Fibroblast of the conjunctiva (primary cell): ENCODE data around the gene SEMA4C.

ENCODE experiments used
- DNase-seq: peaks from one replicate; pipeline ENCODE4 v3.0.0-alpha.2; 2010; ENCODE audit warnings: low read depth

The SEMA4C gene, protein sequence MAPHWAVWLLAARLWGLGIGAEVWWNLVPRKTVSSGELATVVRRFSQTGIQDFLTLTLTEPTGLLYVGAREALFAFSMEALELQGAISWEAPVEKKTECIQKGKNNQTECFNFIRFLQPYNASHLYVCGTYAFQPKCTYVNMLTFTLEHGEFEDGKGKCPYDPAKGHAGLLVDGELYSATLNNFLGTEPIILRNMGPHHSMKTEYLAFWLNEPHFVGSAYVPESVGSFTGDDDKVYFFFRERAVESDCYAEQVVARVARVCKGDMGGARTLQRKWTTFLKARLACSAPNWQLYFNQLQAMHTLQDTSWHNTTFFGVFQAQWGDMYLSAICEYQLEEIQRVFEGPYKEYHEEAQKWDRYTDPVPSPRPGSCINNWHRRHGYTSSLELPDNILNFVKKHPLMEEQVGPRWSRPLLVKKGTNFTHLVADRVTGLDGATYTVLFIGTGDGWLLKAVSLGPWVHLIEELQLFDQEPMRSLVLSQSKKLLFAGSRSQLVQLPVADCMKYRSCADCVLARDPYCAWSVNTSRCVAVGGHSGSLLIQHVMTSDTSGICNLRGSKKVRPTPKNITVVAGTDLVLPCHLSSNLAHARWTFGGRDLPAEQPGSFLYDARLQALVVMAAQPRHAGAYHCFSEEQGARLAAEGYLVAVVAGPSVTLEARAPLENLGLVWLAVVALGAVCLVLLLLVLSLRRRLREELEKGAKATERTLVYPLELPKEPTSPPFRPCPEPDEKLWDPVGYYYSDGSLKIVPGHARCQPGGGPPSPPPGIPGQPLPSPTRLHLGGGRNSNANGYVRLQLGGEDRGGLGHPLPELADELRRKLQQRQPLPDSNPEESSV

GRCh38 chr2:96869822-96870625, at the start of gene SEMA4C:
Gene SEMA4C, minus strand, starts transcription at chr2:96870080. Its CDS starts 2,194 bp downstream, at chr2:96867886.
- no peak for DNase-seq

DNA sequence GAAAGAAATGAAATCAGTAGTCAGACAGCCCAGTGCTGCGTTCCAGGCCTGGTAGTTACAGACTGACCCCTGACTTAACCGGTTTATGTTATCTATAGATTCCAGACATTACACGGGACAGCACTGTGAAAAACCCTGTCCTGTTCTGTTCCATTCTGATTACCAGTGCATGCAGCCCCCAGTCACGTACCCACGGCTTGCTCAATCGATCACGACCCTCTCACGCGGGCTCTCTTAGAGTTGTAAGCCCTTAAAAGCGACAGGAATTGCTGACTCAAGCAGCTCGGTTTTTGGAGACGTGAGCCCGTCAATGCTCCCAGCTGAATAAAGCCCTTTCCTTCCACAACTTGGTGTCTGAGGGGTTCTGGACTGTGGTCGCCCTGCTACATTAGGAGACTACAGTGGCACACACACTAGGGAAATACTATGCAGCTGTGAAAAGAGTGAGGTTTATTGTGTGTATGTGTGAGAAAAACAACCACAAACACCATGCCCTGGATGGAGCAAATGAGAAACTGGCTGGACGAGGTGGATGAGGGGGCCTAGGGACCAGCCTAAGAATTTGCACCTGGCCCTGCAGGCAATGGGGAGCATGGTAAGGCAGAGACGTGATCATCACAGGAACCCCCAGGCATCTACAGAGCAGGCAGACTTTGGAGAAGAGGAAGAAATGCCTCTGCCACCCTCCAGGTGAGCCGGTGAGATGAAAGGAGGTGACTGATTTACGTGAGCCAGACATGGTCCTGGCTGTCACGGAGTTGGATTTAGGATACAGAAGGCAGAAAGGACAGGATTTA, 49.1 kb upstream of the SEMA4C start:
- no peak for DNase-seq

GRCh38 chr2:96918092-96918753, 48.3 kb upstream of the SEMA4C start:
- no peak for DNase-seq

DNA sequence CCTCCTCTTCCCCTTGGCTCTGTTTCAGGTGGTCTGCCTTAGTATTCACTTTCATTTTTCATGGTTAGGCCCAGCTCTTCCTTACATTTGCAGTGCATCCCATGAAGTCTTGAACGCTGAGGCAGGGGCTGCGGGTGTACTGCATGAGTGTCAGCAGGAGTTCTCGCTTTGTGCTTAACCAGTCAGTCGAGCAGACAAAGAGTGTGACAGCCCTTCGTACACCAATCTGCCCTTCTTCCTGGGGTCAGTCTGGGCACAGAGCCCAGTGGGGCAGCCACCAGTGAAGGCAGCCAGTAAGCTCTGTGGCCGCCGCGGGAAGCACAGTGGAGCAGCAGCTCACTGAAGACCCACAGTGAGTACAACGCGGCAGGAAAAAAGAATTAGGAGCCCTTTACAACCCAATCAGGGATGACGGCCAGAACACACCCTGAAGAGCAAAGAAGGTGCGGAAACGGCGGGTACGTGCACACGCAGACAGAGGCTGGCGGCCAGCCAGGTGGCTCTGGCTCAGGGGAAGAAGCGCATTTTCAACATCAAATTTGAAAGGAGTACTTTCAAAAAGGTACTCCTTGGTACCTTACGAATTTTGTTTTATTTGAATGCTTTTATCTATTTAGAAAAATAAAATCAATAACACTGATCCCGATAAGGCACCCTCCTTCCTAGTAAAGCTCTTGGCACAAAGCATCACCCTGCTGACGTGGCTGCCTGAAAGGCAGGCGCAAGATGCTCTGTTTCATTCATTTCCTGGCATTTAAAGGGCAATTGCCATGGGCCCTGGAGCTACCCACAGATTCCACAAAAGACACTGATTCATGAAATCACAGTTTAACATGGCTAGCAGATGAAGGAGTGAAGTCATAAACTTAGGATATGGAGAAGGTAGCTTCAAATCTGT, 47.0 kb upstream of the SEMA4C start:
- no peak for DNase-seq

DNA sequence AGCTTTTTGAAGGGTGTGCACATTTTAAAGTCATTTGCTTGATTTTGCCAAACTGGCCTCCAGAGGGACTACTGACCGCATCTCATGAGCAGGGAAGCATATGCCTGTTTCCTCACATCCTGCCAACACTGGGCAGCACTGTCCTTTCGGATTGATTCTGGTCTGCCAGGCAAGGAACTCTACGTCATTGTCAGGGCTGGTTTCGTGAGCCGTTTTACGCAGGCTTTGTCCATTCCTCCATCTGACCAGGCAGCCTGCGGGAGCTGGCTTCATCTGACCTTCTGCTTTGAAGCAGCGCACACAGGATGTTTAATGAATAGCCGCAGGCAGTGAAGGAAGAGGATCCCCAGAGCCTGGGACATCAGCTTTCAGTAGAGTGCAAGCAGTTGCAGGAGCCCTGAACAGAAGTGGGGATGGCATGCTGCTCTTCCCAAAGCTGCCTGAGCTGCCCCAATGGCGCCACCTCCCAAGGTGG, 46.3 kb upstream of the SEMA4C start:
- no peak for DNase-seq

DNA sequence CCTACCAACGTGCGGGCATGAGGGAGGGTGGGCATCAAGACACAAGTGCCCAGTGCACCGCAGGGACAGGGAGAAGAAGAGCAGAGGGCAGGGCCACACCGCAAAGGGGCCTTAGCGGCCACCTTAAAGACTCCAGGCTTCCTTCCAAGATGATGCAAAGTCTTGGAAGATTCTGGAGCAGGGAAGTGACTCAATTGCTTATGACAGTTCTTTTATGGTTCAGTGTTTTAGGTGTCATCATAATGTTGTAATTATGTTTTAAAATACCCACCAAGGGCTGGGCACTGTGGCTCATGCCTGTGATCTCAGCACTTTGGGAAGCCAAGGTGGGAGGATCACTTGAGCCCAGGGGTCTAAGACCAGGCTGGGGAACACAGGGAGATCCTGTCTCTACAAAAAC, 44.5 kb upstream of the SEMA4C start:
- DNase-seq, result peak; percentile 9

DNA sequence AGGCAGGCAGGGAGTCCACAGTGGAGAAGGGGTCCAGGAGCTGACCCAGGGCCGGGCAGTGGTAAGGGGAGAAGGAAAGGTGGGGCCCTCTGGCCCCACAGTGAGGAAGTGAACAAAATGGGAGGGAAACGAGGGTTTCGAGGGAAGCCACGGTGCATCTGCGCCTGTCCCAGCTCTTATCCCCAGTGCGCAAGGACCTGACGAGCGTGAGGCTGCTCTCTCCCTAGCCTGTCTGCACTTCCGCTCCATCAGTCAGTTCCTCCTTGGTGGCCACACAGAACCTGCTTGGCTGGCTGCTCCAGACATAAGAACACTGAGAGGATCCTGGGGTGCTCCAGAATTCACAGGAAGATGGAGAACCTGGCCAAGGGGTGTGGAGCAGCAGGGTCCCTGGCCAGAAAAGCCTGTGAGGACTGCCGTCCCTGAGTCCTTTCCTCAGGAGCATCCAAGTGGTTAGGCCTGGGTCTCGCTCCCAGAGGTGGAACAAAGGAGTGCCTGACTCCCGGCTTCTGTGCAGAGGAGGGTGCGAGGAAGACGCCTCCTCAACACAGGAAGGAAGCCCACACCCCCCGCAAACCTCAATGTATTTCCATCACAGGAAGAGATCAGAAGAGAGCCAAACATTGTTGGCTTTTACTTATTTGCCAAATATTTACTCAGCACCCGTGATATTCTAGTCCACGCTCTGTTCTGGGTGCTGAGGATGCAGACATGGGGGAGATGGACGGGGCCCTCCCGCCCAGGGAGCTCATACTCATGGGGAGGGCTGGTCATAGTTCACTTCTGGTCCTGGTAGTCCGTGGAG, 43.7 kb upstream of the SEMA4C start:
- DNase-seq, result no peak

- no peak for DNase-seq
Observed at GRCh38 chr2:96913117-96913397, 43.2 kb upstream of the SEMA4C start.

DNA sequence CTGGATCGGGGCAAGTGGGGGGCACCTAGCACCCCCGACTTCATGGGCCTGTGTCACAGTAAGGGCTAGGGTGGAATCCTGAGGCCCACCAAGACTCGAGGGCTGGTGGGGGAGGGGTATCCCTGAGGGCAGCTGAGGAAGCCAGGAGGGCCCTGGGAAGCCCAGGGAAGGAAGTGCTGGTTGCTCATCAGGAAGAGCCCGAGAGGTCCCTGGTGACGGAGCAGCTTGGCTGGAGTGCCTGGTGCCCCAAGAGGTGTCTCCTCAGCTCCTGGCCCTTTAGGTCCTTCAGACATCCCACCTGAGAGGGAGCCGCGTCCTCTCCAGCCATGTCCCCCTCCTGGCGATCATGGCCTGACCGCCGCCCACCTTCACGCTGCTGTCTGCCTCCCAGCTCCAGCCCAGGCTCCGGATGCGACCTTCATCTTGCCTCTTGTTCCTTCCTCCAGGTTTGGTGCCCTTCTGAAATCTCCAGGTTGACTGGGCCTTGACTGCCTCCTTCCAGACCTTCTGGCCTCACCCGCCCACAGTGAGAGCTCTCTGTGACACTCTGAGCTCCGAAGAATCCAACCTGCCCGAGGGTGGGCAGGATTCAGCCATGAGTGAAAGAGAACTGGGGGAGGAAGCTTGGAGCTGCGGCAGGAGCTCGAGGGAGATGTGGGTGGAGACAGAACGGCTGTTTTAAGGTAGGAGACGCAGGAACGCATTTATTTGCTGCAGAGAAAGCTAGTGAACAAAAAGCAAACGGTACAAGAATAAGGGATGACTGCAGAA, 42.7 kb upstream of the SEMA4C start:
- DNase-seq, result no peak

- no peak for DNase-seq
Observed at GRCh38 chr2:96909611-96910021, 39.7 kb upstream of the SEMA4C start.

DNA sequence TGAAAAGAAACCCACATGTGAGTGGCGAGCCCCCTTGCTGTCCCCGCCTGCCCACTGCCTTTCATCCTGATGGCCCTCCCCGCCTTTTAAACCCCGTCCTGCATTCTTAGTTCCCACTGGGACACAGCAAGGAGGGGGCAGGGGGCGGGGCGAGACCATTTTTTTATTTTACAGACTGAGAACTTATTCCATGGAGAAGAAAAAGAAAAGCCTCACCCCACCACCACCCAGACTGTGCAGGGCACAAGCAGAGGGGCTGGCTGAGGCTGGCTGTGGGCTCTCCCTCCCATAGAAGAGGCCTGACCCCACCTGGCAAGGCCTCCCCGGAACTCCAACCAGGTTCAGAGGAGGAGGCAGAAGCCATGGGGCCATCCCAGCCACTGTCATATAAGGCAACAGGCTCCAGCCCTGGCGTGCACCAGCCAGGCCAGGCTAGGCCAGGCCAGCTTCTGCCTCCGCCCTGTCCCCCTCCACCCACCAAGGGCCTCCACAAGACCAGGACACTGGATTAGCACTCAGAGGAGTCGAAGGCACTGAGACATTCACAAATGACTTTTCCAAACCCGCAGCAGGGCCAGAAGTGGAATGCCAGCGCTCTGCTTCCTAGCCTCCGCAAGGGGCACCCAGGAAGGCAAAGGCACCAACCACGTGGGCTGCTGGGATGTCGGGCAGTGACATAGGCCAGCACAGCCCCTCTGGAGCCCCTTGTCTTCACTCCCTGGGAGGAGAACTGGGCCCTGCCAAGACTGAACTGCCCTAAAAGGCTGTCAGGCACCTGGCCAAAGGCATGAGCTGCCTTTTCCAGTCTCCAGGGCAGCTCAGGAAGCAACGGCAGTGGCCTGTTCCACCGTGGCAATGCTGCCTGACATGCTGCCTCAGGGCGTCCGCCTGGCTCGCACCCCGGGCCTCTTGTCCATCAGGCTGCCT, 37.5 kb upstream of the SEMA4C start:
- DNase-seq, result peak; percentile 53

DNA sequence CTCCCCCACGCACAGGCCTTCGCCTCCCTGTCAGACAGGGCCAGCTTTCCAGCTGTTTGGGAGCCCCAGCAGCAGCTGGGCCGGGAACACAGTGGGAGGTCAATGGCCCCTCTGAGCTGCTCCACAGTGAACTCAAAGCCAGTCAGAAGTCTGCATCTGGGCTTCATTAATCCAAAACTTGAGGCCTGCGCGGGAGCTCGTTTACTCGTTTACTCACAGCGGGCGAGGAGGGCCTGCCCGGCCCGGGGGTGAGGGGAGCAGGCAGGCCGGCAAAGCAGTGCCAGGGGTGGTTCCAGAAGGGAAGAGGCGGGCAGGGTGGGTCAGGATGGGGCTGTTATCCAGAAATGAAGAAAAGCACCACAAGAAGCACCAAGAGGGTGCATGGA, 36.8 kb upstream of the SEMA4C start:
- peak; percentile 41 for DNase-seq

DNA sequence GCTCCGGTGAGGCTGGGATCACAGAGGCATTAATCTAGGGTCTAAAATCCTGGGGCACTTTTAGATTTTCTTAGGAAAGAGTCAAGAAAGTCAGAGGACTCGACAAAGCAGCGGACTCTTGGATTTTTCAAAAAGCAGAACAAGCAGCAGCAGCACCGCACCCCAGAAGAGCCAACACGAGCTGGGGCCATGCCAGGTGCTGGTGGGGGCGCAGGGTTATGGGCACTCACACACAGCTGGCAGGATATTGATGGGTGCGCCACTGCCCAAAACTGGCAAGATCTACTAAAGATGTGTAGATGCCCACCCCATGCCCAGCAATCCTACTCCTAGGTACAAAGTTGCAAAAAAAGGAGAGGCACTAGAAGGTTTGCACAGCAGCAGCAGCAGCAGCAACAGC, 33.9 kb upstream of the SEMA4C start:
- no peak for DNase-seq

DNA sequence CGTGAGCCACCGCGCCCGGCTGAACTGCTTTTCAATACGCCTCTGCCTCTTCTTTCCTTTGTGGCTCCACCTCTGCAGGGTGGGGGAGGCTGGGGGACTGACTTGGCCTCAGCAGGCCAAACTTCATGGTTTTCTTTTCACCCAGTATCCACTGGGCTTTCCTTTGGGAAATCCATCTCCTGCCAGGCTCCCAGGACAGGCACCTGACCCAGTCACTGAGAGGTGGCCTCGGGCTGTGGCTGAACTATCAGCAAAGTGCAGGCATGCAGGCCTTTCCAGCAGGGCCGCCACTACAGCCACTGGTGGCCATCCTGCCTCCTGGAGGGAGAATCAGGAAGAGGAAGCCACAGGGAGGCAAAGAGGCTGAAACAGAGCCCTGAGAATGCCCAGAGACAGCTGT, 33.4 kb upstream of the SEMA4C start:
- DNase-seq, result no peak

GRCh38 chr2:96900237-96900636, 30.4 kb upstream of the SEMA4C start:
- no peak for DNase-seq

DNA sequence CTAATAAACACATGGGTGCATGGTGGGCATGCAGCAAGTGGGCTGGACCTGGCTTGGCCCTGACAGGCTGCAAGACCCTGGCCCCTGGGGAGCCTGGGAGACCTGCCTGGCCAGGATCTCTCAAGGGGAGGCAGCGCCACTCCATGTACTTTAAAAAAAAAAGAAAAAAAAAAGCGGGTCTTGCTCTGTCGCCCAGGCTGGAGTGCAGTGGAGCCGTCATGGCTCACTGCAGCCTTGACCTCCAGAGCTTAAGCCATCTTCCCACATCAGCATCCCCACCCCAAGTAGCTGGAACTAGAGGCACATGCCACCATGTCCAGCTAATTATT, 29.5 kb upstream of the SEMA4C start:
- no peak for DNase-seq

DNA sequence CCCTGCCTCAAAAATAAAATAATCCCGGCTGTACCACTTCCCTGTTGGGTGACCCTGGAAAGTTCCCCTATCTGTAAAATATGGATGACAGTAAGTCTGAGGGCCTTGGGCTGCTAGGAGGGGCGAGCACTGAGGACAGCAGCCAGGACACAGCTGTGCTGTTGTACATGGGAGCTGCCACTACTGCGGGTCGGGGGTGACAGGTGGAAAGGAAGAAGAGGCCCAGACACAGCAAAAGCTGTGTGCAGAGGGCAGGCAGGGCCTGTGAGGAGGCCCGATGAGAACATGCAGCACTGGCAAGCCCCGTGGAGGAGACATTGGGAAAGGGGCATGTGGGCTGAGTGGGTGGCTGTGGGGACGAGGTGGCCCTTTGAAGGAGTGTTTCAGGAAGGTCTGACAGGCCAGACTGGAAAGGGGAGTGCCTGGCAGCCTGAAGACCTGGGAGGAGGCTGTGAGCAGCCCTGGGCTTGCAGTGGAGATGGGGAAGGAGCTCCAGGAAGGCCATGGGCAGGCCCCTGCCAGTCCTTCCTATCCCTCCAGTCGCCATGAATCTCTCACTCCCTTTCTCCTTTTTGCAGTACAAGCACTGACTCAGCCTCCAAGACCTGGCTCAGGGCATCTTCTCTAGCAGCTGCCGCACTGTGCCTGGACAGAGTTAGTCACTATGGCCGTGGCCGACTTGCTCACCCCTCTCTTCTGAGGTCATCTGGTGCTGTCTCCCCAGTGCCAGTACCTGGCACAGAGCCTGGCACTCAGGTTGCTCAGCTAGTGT, 28.9 kb upstream of the SEMA4C start:
- DNase-seq, result no peak
